KMS-11 (cell line): ENCODE measurements around the gene TK1.
A peak's percentile ranks its signal among the peaks of the same experiment; 100 is the strongest.

Source experiments
- H2AFZ ChIP-seq: fragments of 200-600 bp; sonication (generic); 2 replicates; pipeline ENCODE4 v1.6.1; 2016; ENCODE audit warnings: antibody characterized with exemption, mixed run types, low read depth
- H3K27ac ChIP-seq: fragments of 200-600 bp; sonication (generic); 2 replicates; pipeline ENCODE4 v1.6.1; 2016; ENCODE audit warnings: mild to moderate bottlenecking, mixed run types
- H3K27me3 ChIP-seq: fragments of 200-600 bp; sonication (generic); 2 replicates; pipeline ENCODE4 v1.6.1; 2017; ENCODE audit warnings: mild to moderate bottlenecking, low read depth, mixed run types, moderate library complexity; ENCODE audit not compliant: insufficient read depth
- H3K36me3 ChIP-seq: fragments of 200-600 bp; sonication (generic); 2 replicates; pipeline ENCODE4 v1.6.1; 2017; ENCODE audit warnings: mild to moderate bottlenecking, mixed run types; ENCODE audit not compliant: insufficient read depth
- H3K4me1 ChIP-seq: fragments of 200-600 bp; sonication (generic); 2 replicates; pipeline ENCODE4 v1.6.1; 2016; ENCODE audit warnings: mild to moderate bottlenecking, low read depth, mixed run types; ENCODE audit not compliant: poor library complexity, severe bottlenecking
- H3K4me2 ChIP-seq: fragments of 200-600 bp; sonication (generic); 2 replicates; pipeline ENCODE4 v1.7.0; 2016; ENCODE audit warnings: mild to moderate bottlenecking, mixed run types
- H3K4me3 ChIP-seq: fragments of 200-600 bp; sonication (generic); IDR thresholded peaks from 2 replicates; pipeline ENCODE4 v1.6.1; 2017; ENCODE audit warnings: low read depth, low read length, mixed read lengths; ENCODE audit not compliant: insufficient read depth
- H3K79me2 ChIP-seq: fragments of 200-600 bp; sonication (generic); 2 replicates; pipeline ENCODE4 v1.6.1; 2016; ENCODE audit warnings: low read depth, mixed run types; ENCODE audit not compliant: insufficient read depth
- H3K9ac ChIP-seq: fragments of 200-600 bp; sonication (generic); 2 replicates; pipeline ENCODE4 v1.6.1; 2016; ENCODE audit warnings: mild to moderate bottlenecking, mixed run types
- H4K20me1 ChIP-seq: fragments of 200-600 bp; sonication (generic); 2 replicates; pipeline ENCODE4 v1.6.1; 2016; ENCODE audit warnings: mild to moderate bottlenecking, mixed run types; ENCODE audit not compliant: insufficient read depth
- TF ChIP-seq, protein P1 (sequence below): fragments of 200-600 bp; sonication (generic); conservative IDR thresholded peaks from 2 replicates; pipeline ENCODE4 v1.6.1; 2017; ENCODE audit warnings: low read depth, mild to moderate bottlenecking, antibody characterized with exemption, low read length, moderate library complexity, mixed read lengths

Gene TK1

DNA sequence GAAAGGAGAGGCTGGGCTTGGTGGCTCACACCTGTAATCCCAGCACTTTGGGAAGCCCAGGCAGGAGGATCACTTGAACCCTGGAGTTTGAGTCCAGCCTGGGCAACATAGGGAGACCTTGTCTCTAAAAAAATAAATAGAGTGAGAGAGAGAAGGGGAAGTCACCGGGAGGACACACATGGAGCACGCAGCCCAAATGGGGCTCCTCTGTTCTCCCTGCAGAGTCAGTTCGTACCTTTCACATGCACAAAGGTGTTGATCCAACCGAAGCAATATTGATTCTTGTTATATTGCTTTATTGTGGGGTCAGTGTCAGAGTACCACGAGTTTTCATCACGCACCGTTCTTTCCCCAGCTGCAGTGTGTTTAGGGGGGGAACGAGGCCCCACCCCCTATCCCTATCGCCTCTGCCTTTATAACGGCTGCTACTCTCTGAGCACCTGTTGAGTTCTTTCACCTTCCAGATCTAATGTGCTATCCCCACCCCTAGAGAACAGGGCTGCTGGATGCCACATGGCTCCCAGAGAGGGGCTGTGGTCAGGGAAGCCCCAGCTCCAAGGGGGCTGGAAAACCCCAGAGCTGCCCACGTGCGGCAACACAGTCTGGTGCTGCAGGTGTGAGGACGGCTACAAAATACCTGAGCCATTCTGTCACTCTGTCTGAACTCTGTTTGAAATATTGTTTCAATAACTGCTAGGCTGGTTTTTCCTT lies 43.6 kb upstream of the TK1 start:
- TF ChIP-seq, protein P1, sequence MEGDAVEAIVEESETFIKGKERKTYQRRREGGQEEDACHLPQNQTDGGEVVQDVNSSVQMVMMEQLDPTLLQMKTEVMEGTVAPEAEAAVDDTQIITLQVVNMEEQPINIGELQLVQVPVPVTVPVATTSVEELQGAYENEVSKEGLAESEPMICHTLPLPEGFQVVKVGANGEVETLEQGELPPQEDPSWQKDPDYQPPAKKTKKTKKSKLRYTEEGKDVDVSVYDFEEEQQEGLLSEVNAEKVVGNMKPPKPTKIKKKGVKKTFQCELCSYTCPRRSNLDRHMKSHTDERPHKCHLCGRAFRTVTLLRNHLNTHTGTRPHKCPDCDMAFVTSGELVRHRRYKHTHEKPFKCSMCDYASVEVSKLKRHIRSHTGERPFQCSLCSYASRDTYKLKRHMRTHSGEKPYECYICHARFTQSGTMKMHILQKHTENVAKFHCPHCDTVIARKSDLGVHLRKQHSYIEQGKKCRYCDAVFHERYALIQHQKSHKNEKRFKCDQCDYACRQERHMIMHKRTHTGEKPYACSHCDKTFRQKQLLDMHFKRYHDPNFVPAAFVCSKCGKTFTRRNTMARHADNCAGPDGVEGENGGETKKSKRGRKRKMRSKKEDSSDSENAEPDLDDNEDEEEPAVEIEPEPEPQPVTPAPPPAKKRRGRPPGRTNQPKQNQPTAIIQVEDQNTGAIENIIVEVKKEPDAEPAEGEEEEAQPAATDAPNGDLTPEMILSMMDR = no peak
- Histone ChIP-seq H3K79me2 (no peaks in the 10 kb centered on the region), H3K4me3 (no peak overlapping the region), H2AFZ (peak overlapping the region; percentile 75; the same call in 1 of the 2 replicates), H3K9ac (no peak overlapping the region; the same call in 1 of the 2 replicates), H3K27ac (no peak overlapping the region; the same call in 1 of the 2 replicates), H3K36me3 (no peaks in the 10 kb centered on the region), H3K4me1 (peaks cover 23% of the 10 kb centered on the region), H3K27me3 (no peaks in the 10 kb centered on the region), H3K4me2 (peak overlapping the region; percentile 79), H4K20me1 (no peaks in the 10 kb centered on the region)

- Histone ChIP-seq H3K79me2 (no peaks in the 10 kb centered on the region), H4K20me1 (no peaks in the 10 kb centered on the region), H3K27me3 (no peaks in the 10 kb centered on the region), H3K27ac (no peak overlapping the region), H3K4me3 (no peak overlapping the region), H3K36me3 (peaks cover 8% of the 10 kb centered on the region; the same call in 1 of the 2 replicates), H2AFZ (no peak overlapping the region), H3K4me2 (no peak overlapping the region), H3K9ac (no peak overlapping the region), H3K4me1 (peaks cover 23% of the 10 kb centered on the region)
- TF ChIP-seq, protein P1 = no peak
These were observed 41.3 kb upstream of the TK1 start for GRCh38 chr17:78228176-78228575.

- Histone ChIP-seq H3K4me1 (peaks cover 23% of the 10 kb centered on the region), H3K4me3 (no peak overlapping the region), H3K27ac (no peak overlapping the region), H3K4me2 (no peak overlapping the region), H3K36me3 (peaks cover 12% of the 10 kb centered on the region; the same call in 1 of the 2 replicates), H3K27me3 (no peaks in the 10 kb centered on the region), H3K79me2 (no peaks in the 10 kb centered on the region), H4K20me1 (no peaks in the 10 kb centered on the region), H3K9ac (no peak overlapping the region), H2AFZ (no peak overlapping the region)
- TF ChIP-seq, protein P1 = no peak
These were observed 40.6 kb upstream of the TK1 start for GRCh38 chr17:78227455-78227916.

DNA sequence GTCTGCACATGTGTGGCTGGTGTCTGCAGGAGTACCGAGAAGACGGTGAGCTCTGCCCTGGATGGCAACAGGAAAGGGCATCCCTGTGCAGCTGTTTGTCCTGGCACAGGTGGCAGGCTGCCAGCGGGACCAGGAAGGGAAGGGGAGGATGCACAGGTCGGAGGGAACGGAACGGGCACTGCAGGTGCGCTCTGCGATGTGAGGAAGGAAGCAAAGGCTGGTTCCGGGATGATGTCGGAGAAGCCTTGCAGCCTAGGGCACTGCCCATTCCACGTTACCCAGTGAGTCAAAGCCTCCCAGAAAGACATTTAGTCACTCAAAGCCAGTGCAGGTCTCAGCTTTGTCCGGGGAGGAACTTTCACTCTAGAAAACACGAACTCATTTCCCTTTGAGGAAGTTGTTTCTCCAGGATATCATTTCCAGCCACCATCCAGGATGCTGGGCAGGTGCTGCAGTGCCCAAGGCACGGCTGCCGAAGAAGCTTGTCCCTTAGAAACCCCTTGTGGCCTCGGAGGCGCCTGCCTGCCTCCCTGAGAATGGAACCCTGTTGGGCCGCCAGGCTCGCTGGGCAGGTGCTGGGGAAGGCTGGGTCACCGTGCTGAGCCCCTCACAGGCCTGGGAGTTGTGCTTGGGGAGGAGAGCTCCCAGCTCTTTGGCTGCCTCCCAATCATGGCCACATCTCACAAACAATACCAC lies 40.1 kb upstream of the TK1 start:
- H3K27ac ChIP-seq = no peak overlapping the region
- TF ChIP-seq, protein P1 = no peak
- no peak overlapping the region for H3K9ac ChIP-seq
- H3K4me3 ChIP-seq = no peak overlapping the region
- no peak overlapping the region for H2AFZ ChIP-seq
- H3K4me2 ChIP-seq = no peak overlapping the region
- H3K36me3 ChIP-seq = peaks cover 12% of the 10 kb centered on the region; the same call in 1 of the 2 replicates
- peaks cover 23% of the 10 kb centered on the region for H3K4me1 ChIP-seq
- no peaks in the 10 kb centered on the region for H3K79me2 ChIP-seq
- H3K27me3 ChIP-seq = no peaks in the 10 kb centered on the region
- H4K20me1 ChIP-seq = no peaks in the 10 kb centered on the region
